HG03457 (cell line): Measurements from ENCODE around the gene MEIS3.
"Not testable (repeated sequence)": the region's sequence is repeated elsewhere in the genome, so short reads cannot be mapped to it uniquely, and the experiment has no call there.

ENCODE experiments used
- ATAC-seq: cut with Tn5 transposase; IDR thresholded peaks from one replicate; pipeline ENCODE4 v1.9.1; 2021; ENCODE audit warnings: moderate number of reproducible peaks; ENCODE audit not compliant: unreplicated experiment

Gene MEIS3

GRCh38 chr19:47365455-47365854 is 53.9 kb downstream of the MEIS3 start:
- ATAC-seq: not testable (repeated sequence)

- no peak for ATAC-seq
Measured at GRCh38 chr19:47363758-47364531, 55.4 kb downstream of the MEIS3 start.

- no peak for ATAC-seq
Measured at GRCh38 chr19:47362321-47362720, 57.0 kb downstream of the MEIS3 start.

- ATAC-seq: no peak
Measured at GRCh38 chr19:47358936-47359335, 60.4 kb downstream of the MEIS3 start.

GRCh38 chr19:47357788-47358680 is 61.3 kb downstream of the MEIS3 start:
- ATAC-seq: no peak

- ATAC-seq: no peak
Measured at GRCh38 chr19:47356900-47357299, 62.4 kb downstream of the MEIS3 start.

- ATAC-seq: no peak
Measured at GRCh38 chr19:47353307-47353712, 66.0 kb downstream of the MEIS3 start.
